Spleen (tissue), 11 donors: ENCODE measurements around the gene CALY. TPM values are rescaled to one million over a fixed set of nuclear protein-coding genes. Genes with fewer than 3 reads are reported as not detected.

Experiments used
- DNase-seq: peaks from one replicate; pipeline ENCODE4 v3.0.0-alpha.2; 2020
- H3K27ac ChIP-seq, 8 donors: fragments of 200-600 bp; sonication (generic) in 7 of 8; 1 replicate in 4 of 8; 2 replicates in 4 of 8; pipeline versions ENCODE4 v1.5.0 to v1.8.0; 2016 to 2021; ENCODE audit warnings: inconsistent platforms in 4 of 8, mild to moderate bottlenecking in 4 of 8, moderate library complexity in 1 of 8
- H3K27me3 ChIP-seq, 7 donors: fragments of 200-600 bp; sonication (generic) in 6 of 7; replicated peaks in 1 of 7; 1 replicate in 4 of 7; 2 replicates in 3 of 7; pipeline versions ENCODE4 v1.5.0 to v1.8.0; 2016 to 2021; ENCODE audit warnings: inconsistent platforms in 3 of 7, mild to moderate bottlenecking in 1 of 7
- H3K36me3 ChIP-seq, 6 donors: fragments of 200-600 bp; sonication (generic) in 5 of 6; 1 replicate in 4 of 6; 2 replicates in 2 of 6; pipeline versions ENCODE4 v1.5.0 to v1.8.0; 2016 to 2021; ENCODE audit warnings: inconsistent platforms in 2 of 6
- H3K4me1 ChIP-seq, 6 donors: fragments of 200-600 bp; sonication (generic) in 5 of 6; 1 replicate in 3 of 6; 2 replicates in 3 of 6; pipeline versions ENCODE4 v1.5.0 to v1.8.0; 2016 to 2021; ENCODE audit warnings: inconsistent platforms in 3 of 6
- H3K4me3 ChIP-seq, 8 donors: fragments of 200-600 bp; sonication (generic) in 7 of 8; 1 replicate in 4 of 8; 2 replicates in 4 of 8; pipeline versions ENCODE4 v1.5.0 to v1.8.0; 2016 to 2021; ENCODE audit warnings: inconsistent platforms in 4 of 8, mild to moderate bottlenecking in 4 of 8, moderate library complexity in 2 of 8
- H3K9me3 ChIP-seq, 8 donors: fragments of 200-600 bp; sonication (generic) in 7 of 8; 1 replicate in 4 of 8; 2 replicates in 4 of 8; pipeline versions ENCODE4 v1.5.0 to v1.8.0; 2016 to 2021; ENCODE audit warnings: inconsistent platforms in 4 of 8
- CTCF ChIP-seq, 11 experiments: fragments of 200-600 bp in 7 of 11; fragments of 450-650 bp in 4 of 11; sonication (generic) in 4 of 11; IDR thresholded peaks in 8 of 11; conservative IDR thresholded peaks in 3 of 11; 1 replicate in 7 of 11; 2 replicates in 4 of 11; pipeline versions ENCODE4 v1.4.0 to v1.8.0; 2016 to 2021; ENCODE audit warnings: antibody characterized with exemption in 11 of 11, inconsistent platforms in 4 of 11, mild to moderate bottlenecking in 1 of 11
- POLR2A ChIP-seq, 3 donors: fragments of 450-650 bp; IDR thresholded peaks; one replicate each; pipeline ENCODE4 v1.5.1; 2017; ENCODE audit warnings: antibody characterized with exemption in 3 of 3, mild to moderate bottlenecking in 1 of 3
- POLR2AphosphoS5 ChIP-seq, 3 donors: sonication (generic); formaldehyde crosslinking; IDR thresholded peaks; one replicate each; pipeline ENCODE4 v1.5.1; 2017; ENCODE audit warnings: antibody characterized with exemption in 3 of 3
- WGBS, 5 donors: extraction: QIAGEN DNeasy Blood & Tissue Kit in 3 of 5; methylation state at CpG; one replicate each; pipeline versions ENCODE4 v1.1.5 to v1.1.7; 2013 to 2018; 5-methylcytosine and 5-hydroxymethylcytosine counted together
- intact Hi-C: fragments of 100-400 bp; cut with DNase I; formaldehyde crosslinking; loops from one replicate; pipeline ENCODE4 v1.15.0; 2023; ENCODE audit warnings: low total_unique reads
- polyA plus RNA-seq, 3 donors: library from polyadenylated mRNA; stranded (reverse); fragments of 200-250 nt; gene quantifications; one replicate each; pipeline ENCODE4 v1.2.1, GENCODE V29; 2013
- total RNA-seq, 7 donors: library from RNA; depleted of rRNA in 3 of 7; stranded (reverse); fragments of >200 nt in 3 of 7; fragmentation: NEBNext Ultra II Directional in 4 of 7; extraction: Animal tissue kit (Norgen Biotek cat#: 25700) in 4 of 7; gene quantifications; one replicate each; pipeline versions ENCODE4 v1.1.0 to v1.2.1, GENCODE V29; 2016 to 2021
- donor health status: healthy with polysubstance abuse.
- donor health status: DM: no; HTN: no; CAD: no; lungs with moderate emphysema.
- donor health status: DM: no; HTN: no; CAD: no.
- donor health status: Bipolar disorder and iron deficiency.
- donor health status: healthy.
- donor health status: DM: no; HTN: no; CAD: no.
- donor health status: DM: yes; HTN: yes; CAD: no.

The CALY gene
- total and polyA plus RNA-seq, 10 donors: 0.04 to 3.4 (median 0.34) TPM; not detected in 1

DNA sequence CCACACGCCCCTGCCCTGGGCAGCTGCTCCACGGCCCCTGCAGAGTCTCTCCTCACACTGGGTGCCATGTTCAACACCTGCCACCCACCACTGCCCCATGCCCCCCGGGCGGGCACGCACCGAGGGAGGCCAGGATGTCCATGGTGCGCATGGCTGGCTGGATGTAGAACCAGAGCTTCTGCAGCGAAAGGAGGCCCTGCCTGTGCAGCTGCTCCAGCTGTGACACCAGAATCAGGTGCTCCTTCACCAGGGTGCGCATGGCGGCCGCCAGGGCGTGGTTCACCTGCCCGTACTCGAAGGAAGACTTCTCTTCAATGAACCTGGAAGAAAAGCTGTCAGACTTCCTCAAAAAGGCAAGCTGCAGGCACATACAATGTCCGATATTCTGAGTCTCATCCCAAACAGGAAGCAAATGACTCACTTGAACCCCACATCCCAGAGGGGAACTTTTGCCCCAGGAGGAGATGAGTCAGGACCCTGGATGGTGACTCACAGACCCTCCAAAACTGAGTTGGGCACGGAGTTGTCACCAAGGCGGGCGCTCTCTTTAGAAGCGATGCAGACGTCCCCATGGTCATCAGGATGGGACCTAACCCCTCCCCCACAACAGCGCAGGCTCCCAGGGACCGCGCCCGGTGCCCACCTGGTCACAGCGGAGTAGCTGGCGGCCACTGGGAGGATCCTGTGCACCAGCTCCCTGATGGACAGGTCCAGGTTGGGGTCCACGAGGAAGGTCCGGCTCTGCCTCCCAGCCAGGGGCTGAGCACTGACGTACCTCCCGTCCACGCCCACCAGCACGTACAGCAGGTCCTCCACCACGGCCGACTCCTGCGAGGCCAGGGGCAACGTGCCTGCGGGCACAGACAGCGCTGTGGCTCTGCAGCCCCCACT is 43.5 kb downstream of the CALY start:
- intact Hi-C loops: no loop called here
- no peak overlapping the region for H3K4me3 ChIP-seq
- no peaks in the 10 kb centered on the region for H3K9me3 ChIP-seq
- peaks cover 3 to 90% (median 88%) of the 10 kb centered on the region in 6 donors for H3K36me3 ChIP-seq
- no peaks in the 10 kb centered on the region for H3K27me3 ChIP-seq
- peaks cover 0 to 17% (median 0%) of the 10 kb centered on the region in 6 donors for H3K4me1 ChIP-seq
- TF ChIP-seq CTCF (IDR thresholded peaks at IDR 0.05 in 8 of 11, conservative IDR thresholded peaks at IDR 0.05 in 3 of 11) (no peak), POLR2AphosphoS5 (IDR thresholded peaks at IDR 0.05) (peak in 1 of 3 donors; percentile 46)
- WGBS, 5 donors: 89 to 94% (median 91%) methylated on average over 20 to 38 of the region's 38 CpGs
- DNase-seq: peak; percentile 77
- peak overlapping the region in 1 of 8 donors; percentile 62 for H3K27ac ChIP-seq

- intact Hi-C loops: no loop called here
- peaks cover 3 to 90% (median 86%) of the 10 kb centered on the region in 6 donors for H3K36me3 ChIP-seq
- H3K27ac ChIP-seq: no peak overlapping the region
- H3K4me1 ChIP-seq: peaks cover 0 to 17% (median 0%) of the 10 kb centered on the region in 6 donors
- H3K9me3 ChIP-seq: no peaks in the 10 kb centered on the region
- DNase-seq: no peak
- no peak overlapping the region for H3K4me3 ChIP-seq
- 92 to 98% (median 96%) methylated on average over 23 to 24 of the region's 24 CpGs for WGBS, 5 donors
- no peak for TF ChIP-seq CTCF (IDR thresholded peaks at IDR 0.05 in 8 of 11, conservative IDR thresholded peaks at IDR 0.05 in 3 of 11)
- H3K27me3 ChIP-seq: no peaks in the 10 kb centered on the region
Measured at GRCh38 chr10:133289761-133290160, 46.9 kb downstream of the CALY start.

DNA sequence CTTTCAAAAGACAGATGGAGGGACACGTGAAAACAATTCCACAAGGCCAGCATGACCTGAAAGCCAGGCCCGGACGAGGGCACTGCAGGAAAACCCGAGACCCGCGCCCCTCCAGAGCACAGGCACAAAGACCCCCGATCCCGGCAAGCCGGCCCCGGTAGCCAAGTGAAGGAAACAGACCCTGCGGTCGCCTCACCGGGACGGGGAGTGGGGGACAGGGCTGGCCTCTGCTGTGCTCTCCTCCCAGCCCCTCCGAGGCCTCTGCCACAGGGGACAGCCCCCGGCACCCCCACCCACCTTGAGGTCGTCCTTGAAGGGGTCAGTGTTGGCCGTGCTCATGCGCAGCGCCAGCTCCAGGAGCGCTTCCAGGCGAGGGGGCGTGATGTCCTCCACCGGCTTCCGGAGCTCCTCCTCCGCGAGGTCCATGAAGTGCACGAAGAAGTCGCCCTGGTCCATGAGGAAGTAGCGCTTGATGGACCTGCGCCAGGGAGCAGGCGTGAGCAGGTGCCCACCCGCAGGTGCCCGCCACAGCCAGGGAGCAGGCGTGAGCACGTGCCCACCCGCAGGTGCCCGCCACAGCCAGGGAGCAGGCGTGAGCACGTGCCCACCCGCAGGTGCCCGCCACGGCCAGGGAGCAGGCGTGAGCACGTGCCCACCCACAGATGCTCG is 48.7 kb downstream of the CALY start:
- H3K4me1 ChIP-seq: peaks cover 0 to 5% (median 0%) of the 10 kb centered on the region in 6 donors
- intact Hi-C loops: no loop called here
- H3K27me3 ChIP-seq: no peaks in the 10 kb centered on the region
- WGBS, 5 donors: 93 to 98% (median 95%) methylated on average over 16 to 46 of the region's 46 CpGs
- H3K36me3 ChIP-seq: peaks cover 3 to 90% (median 87%) of the 10 kb centered on the region in 6 donors
- TF ChIP-seq POLR2A (IDR thresholded peaks at IDR 0.05) (no peak), CTCF (IDR thresholded peaks at IDR 0.05 in 8 of 11, conservative IDR thresholded peaks at IDR 0.05 in 3 of 11) (no peak), POLR2AphosphoS5 (IDR thresholded peaks at IDR 0.05) (no peak)
- no peaks in the 10 kb centered on the region for H3K9me3 ChIP-seq
- no peak overlapping the region for H3K4me3 ChIP-seq
- peak; percentile 71 for DNase-seq
- no peak overlapping the region for H3K27ac ChIP-seq

GRCh38 chr10:133286366-133286765 is 50.3 kb downstream of the CALY start:
- WGBS, 5 donors: 88 to 91% (median 90%) methylated on average over 18 of the region's 18 CpGs
- intact Hi-C loops: no loop called here
- Histone ChIP-seq H3K4me3 (no peak overlapping the region), H3K36me3 (peaks cover 0 to 98% (median 96%) of the 10 kb centered on the region in 6 donors), H3K27ac (no peak overlapping the region), H3K9me3 (no peaks in the 10 kb centered on the region), H3K4me1 (no peaks in the 10 kb centered on the region), H3K27me3 (no peaks in the 10 kb centered on the region)
- TF ChIP-seq POLR2AphosphoS5 (IDR thresholded peaks at IDR 0.05): no peak
- TF ChIP-seq POLR2A (IDR thresholded peaks at IDR 0.05): no peak
- TF ChIP-seq CTCF (IDR thresholded peaks at IDR 0.05 in 8 of 11, conservative IDR thresholded peaks at IDR 0.05 in 3 of 11): no peak
- DNase-seq: no peak
